ENCODE measurements around the gene SLC4A3. TPM values are rescaled to one million over a fixed set of nuclear protein-coding genes. Genes with fewer than 3 reads are reported as not detected.

Gene SLC4A3
- total RNA-seq, 1 donor from 2014 or later, result 13.5 TPM

- intact Hi-C loops (cut with DNase I), result no loop called here
- no peak overlapping the region for H3K4me3 ChIP-seq
- no peaks in the 10 kb centered on the region for H3K27me3 ChIP-seq
- no peak for TF ChIP-seq POLR2AphosphoS5 (IDR thresholded peaks at IDR 0.05; ENCODE audit: insufficient read depth in 1 of 2, low read depth in 1 of 2)
- H3K9me3 ChIP-seq, result no peaks in the 10 kb centered on the region
- no peaks in the 10 kb centered on the region for H3K36me3 ChIP-seq
- no peak for DNase-seq (ENCODE audit: extremely low spot score in 2 of 2)
- no peak overlapping the region for H3K27ac ChIP-seq
- H3K4me1 ChIP-seq, result peaks cover 8% of the 10 kb centered on the region
These were observed 34.7 kb upstream of the SLC4A3 start for GRCh38 chr2:219592736-219593135.

- Histone ChIP-seq H3K36me3 (no peaks in the 10 kb centered on the region), H3K9me3 (no peaks in the 10 kb centered on the region), H3K27ac (no peak overlapping the region), H3K4me3 (no peak overlapping the region), H3K27me3 (no peaks in the 10 kb centered on the region), H3K4me1 (peaks cover 9% of the 10 kb centered on the region)
- intact Hi-C loops (cut with DNase I), result no loop called here
- DNase-seq (ENCODE audit: extremely low spot score in 2 of 2), result no peak
- TF ChIP-seq POLR2AphosphoS5 (IDR thresholded peaks at IDR 0.05; ENCODE audit: insufficient read depth in 1 of 2, low read depth in 1 of 2) (no peak), CTCF (IDR thresholded peaks at IDR 0.05) (no peak), POLR2A (IDR thresholded peaks at IDR 0.05) (no peak)
These were observed 34.3 kb upstream of the SLC4A3 start for GRCh38 chr2:219593154-219593553.

- TF ChIP-seq POLR2AphosphoS5 (IDR thresholded peaks at IDR 0.05; ENCODE audit: insufficient read depth in 1 of 2, low read depth in 1 of 2) (no peak), POLR2A (IDR thresholded peaks at IDR 0.05) (no peak)
- intact Hi-C loops (cut with DNase I), result no loop called here
These were observed 32.2 kb upstream of the SLC4A3 start for GRCh38 chr2:219595256-219595655.

GRCh38 chr2:219596954-219597551 lies 30.4 kb upstream of the SLC4A3 start:
- intact Hi-C loops (cut with DNase I), result no loop called here
- H3K9me3 ChIP-seq, result no peaks in the 10 kb centered on the region
- TF ChIP-seq POLR2A (IDR thresholded peaks at IDR 0.05), result no peak
- no peak for TF ChIP-seq CTCF (IDR thresholded peaks at IDR 0.05)
- TF ChIP-seq POLR2AphosphoS5 (IDR thresholded peaks at IDR 0.05; ENCODE audit: insufficient read depth in 1 of 2, low read depth in 1 of 2), result no peak

More at GRCh38 chr2:219595256-219595655, 32.2 kb upstream of the SLC4A3 start:
- Histone ChIP-seq H3K27ac (no peak overlapping the region), H3K36me3 (no peaks in the 10 kb centered on the region), H3K4me1 (peaks cover 15% of the 10 kb centered on the region), H3K27me3 (no peaks in the 10 kb centered on the region), H3K4me3 (no peak overlapping the region), H3K9me3 (no peaks in the 10 kb centered on the region)
- no peak for DNase-seq (ENCODE audit: extremely low spot score in 2 of 2)

GRCh38 chr2:219597552-219598307 lies 29.7 kb upstream of the SLC4A3 start, which contains the start of gene STK11IP:
Gene STK11IP, plus strand, starts transcription at chr2:219597857. Its CDS starts 263 bp downstream, at chr2:219598120.
- H3K27me3 ChIP-seq, result no peaks in the 10 kb centered on the region
- TF ChIP-seq POLR2AphosphoS5 (IDR thresholded peaks at IDR 0.05; ENCODE audit: insufficient read depth in 1 of 2, low read depth in 1 of 2) (peak; percentile 89 to 92), POLR2A (IDR thresholded peaks at IDR 0.05) (peak in 1 of 2 donors; percentile 62), CTCF (IDR thresholded peaks at IDR 0.05) (no peak)
- H3K4me3 ChIP-seq, result peak within 1 kb of the TSS; percentile 57 to 58
- H3K36me3 ChIP-seq, result peaks cover 0 to 18% of the 10 kb centered on the region in 2 donors
- intact Hi-C loops (cut with DNase I), result no loop called here
- peaks cover 15% of the 10 kb centered on the region for H3K4me1 ChIP-seq
- peak within 1 kb of the TSS; percentile 76 for H3K27ac ChIP-seq
- no peaks in the 10 kb centered on the region for H3K9me3 ChIP-seq
- DNase-seq (ENCODE audit: extremely low spot score in 2 of 2), result peak in 1 of 2 donors; percentile 96

More at GRCh38 chr2:219596954-219597551, 30.4 kb upstream of the SLC4A3 start:
- no peaks in the 10 kb centered on the region for H3K27me3 ChIP-seq
- peaks cover 0 to 11% of the 10 kb centered on the region in 2 donors for H3K36me3 ChIP-seq
- H3K4me1 ChIP-seq, result peaks cover 15% of the 10 kb centered on the region
- no peak for DNase-seq (ENCODE audit: extremely low spot score in 2 of 2)
- H3K27ac ChIP-seq, result peak overlapping the region; percentile 76
- H3K4me3 ChIP-seq, result peak overlapping the region; percentile 57 to 58

Data from vagina (tissue), 2 donors.